Daoy (cell line): ENCODE data around the gene TUBB6. TPM values are rescaled to one million over a fixed set of nuclear protein-coding genes. Genes with fewer than 3 reads are reported as not detected.

Experiments
- total RNA-seq: library from RNA; depleted of rRNA; stranded (reverse); fragments of >200 nt; shearing (Covaris generic); gene quantifications from 2 replicates; pipeline ENCODE4 v1.2.3, GENCODE V29; 2014; rRNA removed

TUBB6 gene
- total RNA-seq, 1 experiment from 2014 or later: 231 TPM

Other genes with a start within 250 kb of the TUBB6 start
- not detected in 2 replicates for gene ANKRD62, start 214.4 kb upstream of the TUBB6 start, total RNA-seq
- not detected in 2 replicates for gene CIDEA, start 53.9 kb upstream of the TUBB6 start, total RNA-seq
- 54.3 and 64.2 TPM in 2 replicates for gene AFG3L2, start 69.0 kb downstream of the TUBB6 start, total RNA-seq
- gene PRELID3A, start 99.7 kb downstream of the TUBB6 start, total RNA-seq: 0.60 and 3.8 TPM in 2 replicates